ENCODE measurements around the gene TMEM218. TPM values are rescaled to one million over a fixed set of nuclear protein-coding genes. Genes with fewer than 3 reads are reported as not detected.

Gene TMEM218
- total and polyA plus RNA-seq, 4 experiments from 2014 or later, result 15.1 to 48.1 (median 21.1) TPM

DNA sequence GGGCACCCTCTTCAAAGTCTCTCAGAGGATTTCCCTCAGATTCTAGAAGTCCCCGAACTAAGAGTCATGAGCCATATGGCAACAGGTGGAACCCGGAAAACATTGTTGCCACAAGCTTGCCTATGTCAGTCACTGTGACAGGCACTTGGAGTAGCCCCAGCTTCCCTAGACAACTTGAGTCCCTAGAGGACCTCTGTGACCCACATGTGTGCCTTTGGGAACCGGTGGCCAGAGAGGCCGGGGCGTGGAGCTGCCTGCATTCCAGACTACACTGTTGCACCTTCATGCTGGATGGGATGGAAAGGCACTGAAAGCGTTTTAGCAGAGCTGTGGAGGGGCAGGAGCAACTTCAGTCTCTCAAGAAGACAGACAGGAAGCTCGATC is 36.2 kb downstream of the TMEM218 start:
- intact Hi-C loops (cut with micrococcal nuclease), result no loop called here
- peaks cover 0 to 8% (median 0%) of the 10 kb centered on the region in 4 donors for H3K4me1 Mint-ChIP-seq
- Histone ChIP-seq H3K27me3 (ENCODE audit: insufficient read depth, low read length) (no peaks in the 10 kb centered on the region), H3K4me3 (ENCODE audit: low read length in 2 of 2) (no peak overlapping the region), H3K36me3 (ENCODE audit: insufficient read depth, low read length) (no peaks in the 10 kb centered on the region), H3K9me3 (ENCODE audit: control insufficient read depth in 1 of 2, low read length in 2 of 2) (no peaks in the 10 kb centered on the region), H3K27ac (ENCODE audit: low read depth, low read length) (no peak overlapping the region), H3K4me1 (ENCODE audit: insufficient read depth, low read length) (no peaks in the 10 kb centered on the region)
- POLR2A ChIA-PET (ENCODE audit: partially characterized antibody), result no interaction called here
- H3K9me3 Mint-ChIP-seq, result no peaks in the 10 kb centered on the region
- CTCF ChIA-PET (ENCODE audit: partially characterized antibody), result no interaction called here
- no peak for DNase-seq
- peaks cover 7 to 18% of the 10 kb centered on the region in 2 donors for H3K27me3 Mint-ChIP-seq
- H3K4me3 Mint-ChIP-seq, result no peak overlapping the region
- H3K27ac Mint-ChIP-seq, result peak overlapping the region in 1 of 7 donors; percentile 71
- no peaks in the 10 kb centered on the region for H3K36me3 Mint-ChIP-seq

DNA sequence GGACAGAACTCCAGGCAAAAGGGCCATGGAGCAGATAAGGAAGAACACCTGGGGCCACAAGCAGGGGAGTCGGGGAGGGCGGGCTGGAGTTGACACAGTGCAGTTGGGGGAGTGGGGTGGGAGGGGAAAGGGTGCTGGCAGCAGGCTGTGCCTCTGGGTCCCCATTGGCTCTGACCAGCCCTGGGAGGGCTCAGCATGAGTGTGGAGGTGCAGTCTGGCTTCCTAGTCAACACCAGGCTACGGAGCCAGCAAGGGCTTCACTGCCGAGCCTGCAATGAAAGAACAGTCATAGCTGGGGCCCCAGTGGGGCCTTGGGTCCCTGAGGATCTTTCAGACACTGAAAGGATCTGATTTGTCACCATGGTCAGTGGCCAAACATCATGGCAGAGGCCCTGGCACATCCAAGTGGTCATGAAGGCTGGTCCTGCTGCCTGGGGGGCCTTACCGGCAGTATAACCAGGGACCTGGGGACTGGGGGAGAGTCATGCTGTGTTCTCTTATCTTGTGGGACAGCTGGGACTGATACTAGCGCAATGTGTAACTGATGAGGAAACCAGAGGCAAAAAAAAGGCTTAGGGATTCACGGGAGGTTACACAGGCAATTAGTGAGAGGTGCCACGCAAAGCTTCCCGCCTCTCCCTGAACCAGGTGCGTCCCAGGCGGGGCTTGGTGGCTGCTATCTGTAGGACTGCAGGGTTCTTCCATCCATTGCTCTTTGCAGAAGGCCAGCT is 36.8 kb downstream of the TMEM218 start:
- ChIA-PET POLR2A (ENCODE audit: partially characterized antibody) (no interaction called here), CTCF (ENCODE audit: partially characterized antibody) (no interaction called here)
- H3K4me3 Mint-ChIP-seq, result no peak overlapping the region
- intact Hi-C loops (cut with micrococcal nuclease), result no loop called here
- H3K36me3 Mint-ChIP-seq, result no peaks in the 10 kb centered on the region
- Histone ChIP-seq H3K4me3 (ENCODE audit: low read length in 2 of 2) (no peak overlapping the region), H3K9me3 (ENCODE audit: control insufficient read depth in 1 of 2, low read length in 2 of 2) (no peaks in the 10 kb centered on the region), H3K27me3 (ENCODE audit: insufficient read depth, low read length) (no peaks in the 10 kb centered on the region), H3K36me3 (ENCODE audit: insufficient read depth, low read length) (no peaks in the 10 kb centered on the region), H3K4me1 (ENCODE audit: insufficient read depth, low read length) (no peaks in the 10 kb centered on the region), H3K27ac (ENCODE audit: low read depth, low read length) (no peak overlapping the region)
- no peak for DNase-seq
- peaks cover 7 to 16% of the 10 kb centered on the region in 2 donors for H3K27me3 Mint-ChIP-seq
- H3K4me1 Mint-ChIP-seq, result peaks cover 0 to 8% (median 0%) of the 10 kb centered on the region in 4 donors
- no peaks in the 10 kb centered on the region for H3K9me3 Mint-ChIP-seq
- no peak overlapping the region for H3K27ac Mint-ChIP-seq

- Histone ChIP-seq H3K36me3 (ENCODE audit: insufficient read depth, low read length) (no peaks in the 10 kb centered on the region), H3K27me3 (ENCODE audit: insufficient read depth, low read length) (no peaks in the 10 kb centered on the region), H3K4me1 (ENCODE audit: insufficient read depth, low read length) (no peaks in the 10 kb centered on the region), H3K9me3 (ENCODE audit: control insufficient read depth in 1 of 2, low read length in 2 of 2) (no peaks in the 10 kb centered on the region), H3K27ac (ENCODE audit: low read depth, low read length) (no peak overlapping the region), H3K4me3 (ENCODE audit: low read length in 2 of 2) (no peak overlapping the region)
- H3K4me1 Mint-ChIP-seq, result peaks cover 0 to 8% (median 0%) of the 10 kb centered on the region in 4 donors
- no peaks in the 10 kb centered on the region for H3K36me3 Mint-ChIP-seq
- DNase-seq, result no peak
- H3K9me3 Mint-ChIP-seq, result no peaks in the 10 kb centered on the region
- no peak overlapping the region for H3K4me3 Mint-ChIP-seq
- H3K27ac Mint-ChIP-seq, result no peak overlapping the region
- intact Hi-C loops (cut with micrococcal nuclease), result no loop called here
- CTCF ChIA-PET (ENCODE audit: partially characterized antibody), result no interaction called here
- POLR2A ChIA-PET (ENCODE audit: partially characterized antibody), result no interaction called here
- peaks cover 8 to 16% of the 10 kb centered on the region in 2 donors for H3K27me3 Mint-ChIP-seq
Measured at GRCh38 chr11:125073616-125074483, 37.6 kb downstream of the TMEM218 start.

DNA sequence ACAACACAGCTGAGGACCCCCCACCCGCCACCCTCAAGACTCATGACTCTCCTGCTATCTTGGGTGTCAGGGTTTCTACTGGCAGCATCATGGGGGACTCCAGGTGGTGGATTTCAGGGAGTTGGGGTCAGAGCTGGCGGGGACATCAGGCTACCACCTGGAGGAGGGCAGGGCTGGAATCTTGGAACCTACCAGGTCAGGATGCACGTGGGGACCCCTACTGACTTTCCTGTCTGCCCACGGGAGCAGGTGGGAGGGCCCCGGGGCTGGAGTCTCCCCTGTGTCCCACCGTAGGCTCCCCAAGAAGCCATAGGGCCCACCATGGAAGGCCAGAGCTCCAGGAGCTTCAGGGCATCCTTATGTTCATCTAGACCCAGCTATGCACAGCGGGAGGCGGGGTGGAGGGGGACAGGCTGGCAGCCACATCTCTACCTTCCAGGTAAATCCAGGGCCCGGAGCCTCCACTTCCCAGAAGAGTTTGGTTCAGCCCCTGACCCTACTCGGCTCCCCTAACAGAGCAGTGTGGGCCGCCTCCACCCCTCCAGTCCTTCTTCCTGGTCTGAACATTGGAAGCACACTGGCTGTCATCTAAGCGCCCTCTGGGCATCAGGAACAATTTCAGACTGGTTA is 38.4 kb downstream of the TMEM218 start:
- Mint-ChIP-seq H3K9me3 (no peaks in the 10 kb centered on the region), H3K27ac (no peak overlapping the region), H3K36me3 (no peaks in the 10 kb centered on the region), H3K4me3 (no peak overlapping the region), H3K4me1 (peaks cover 0 to 8% (median 0%) of the 10 kb centered on the region in 4 donors), H3K27me3 (peaks cover 10 to 14% of the 10 kb centered on the region in 2 donors)
- DNase-seq, result no peak
- intact Hi-C loops (cut with micrococcal nuclease), result no loop called here
- Histone ChIP-seq H3K9me3 (ENCODE audit: control insufficient read depth in 1 of 2, low read length in 2 of 2) (no peaks in the 10 kb centered on the region), H3K4me3 (ENCODE audit: low read length in 2 of 2) (no peak overlapping the region), H3K36me3 (ENCODE audit: insufficient read depth, low read length) (no peaks in the 10 kb centered on the region), H3K27ac (ENCODE audit: low read depth, low read length) (no peak overlapping the region), H3K4me1 (ENCODE audit: insufficient read depth, low read length) (no peaks in the 10 kb centered on the region), H3K27me3 (ENCODE audit: insufficient read depth, low read length) (no peaks in the 10 kb centered on the region)
- ChIA-PET CTCF (ENCODE audit: partially characterized antibody) (no interaction called here), POLR2A (ENCODE audit: partially characterized antibody) (no interaction called here)

- Histone ChIP-seq H3K4me3 (ENCODE audit: low read length in 2 of 2) (no peak overlapping the region), H3K4me1 (ENCODE audit: insufficient read depth, low read length) (no peaks in the 10 kb centered on the region), H3K36me3 (ENCODE audit: insufficient read depth, low read length) (no peaks in the 10 kb centered on the region), H3K27ac (ENCODE audit: low read depth, low read length) (no peak overlapping the region), H3K27me3 (ENCODE audit: insufficient read depth, low read length) (no peaks in the 10 kb centered on the region), H3K9me3 (ENCODE audit: control insufficient read depth in 1 of 2, low read length in 2 of 2) (no peaks in the 10 kb centered on the region)
- Mint-ChIP-seq H3K27me3 (peaks cover 8 to 14% of the 10 kb centered on the region in 2 donors), H3K27ac (no peak overlapping the region), H3K4me3 (no peak overlapping the region), H3K4me1 (peaks cover 0 to 8% (median 0%) of the 10 kb centered on the region in 4 donors), H3K9me3 (no peaks in the 10 kb centered on the region), H3K36me3 (no peaks in the 10 kb centered on the region)
- no peak for DNase-seq
- ChIA-PET CTCF (ENCODE audit: partially characterized antibody) (no interaction called here), POLR2A (ENCODE audit: partially characterized antibody) (no interaction called here)
- intact Hi-C loops (cut with micrococcal nuclease), result no loop called here
Measured at GRCh38 chr11:125072218-125072960, 39.0 kb downstream of the TMEM218 start.

DNA sequence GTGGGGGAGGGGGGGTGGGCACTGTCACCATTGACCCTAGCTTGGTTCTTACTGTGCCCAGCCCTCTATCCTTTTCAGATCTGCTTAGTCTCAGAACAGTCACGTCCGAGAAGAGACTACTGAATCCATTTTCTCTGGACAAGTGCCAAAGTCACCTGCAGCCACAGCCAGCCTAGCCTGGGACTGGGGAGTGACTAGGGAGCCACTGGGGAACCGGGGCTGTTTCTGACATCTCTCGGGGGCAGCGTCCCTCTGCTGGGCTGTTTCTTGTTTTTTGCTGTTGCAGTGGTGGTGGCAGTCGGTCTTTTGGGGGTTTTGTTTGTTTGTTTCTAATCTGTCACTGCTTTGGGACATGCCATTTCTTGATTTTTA is 39.6 kb downstream of the TMEM218 start:
- Histone ChIP-seq H3K36me3 (ENCODE audit: insufficient read depth, low read length) (no peaks in the 10 kb centered on the region), H3K9me3 (ENCODE audit: control insufficient read depth in 1 of 2, low read length in 2 of 2) (no peaks in the 10 kb centered on the region), H3K27me3 (ENCODE audit: insufficient read depth, low read length) (no peaks in the 10 kb centered on the region), H3K4me1 (ENCODE audit: insufficient read depth, low read length) (no peaks in the 10 kb centered on the region), H3K4me3 (ENCODE audit: low read length in 2 of 2) (no peak overlapping the region), H3K27ac (ENCODE audit: low read depth, low read length) (no peak overlapping the region)
- Mint-ChIP-seq H3K27ac (no peak overlapping the region), H3K27me3 (peaks cover 8 to 14% of the 10 kb centered on the region in 2 donors), H3K9me3 (no peaks in the 10 kb centered on the region), H3K36me3 (no peaks in the 10 kb centered on the region), H3K4me3 (no peak overlapping the region), H3K4me1 (peaks cover 0 to 8% (median 0%) of the 10 kb centered on the region in 4 donors)
- intact Hi-C loops (cut with micrococcal nuclease), result no loop called here
- CTCF ChIA-PET (ENCODE audit: partially characterized antibody), result interaction anchor here (1.2 kb wide), 1 partner anchor 16 kb away, joined by 3 read pairs; no protein-coding TSS in a partner anchor
- no peak for DNase-seq
- POLR2A ChIA-PET (ENCODE audit: partially characterized antibody), result no interaction called here
